Measurements from ENCODE around the gene NLGN4Y.

NLGN4Y gene

DNA sequence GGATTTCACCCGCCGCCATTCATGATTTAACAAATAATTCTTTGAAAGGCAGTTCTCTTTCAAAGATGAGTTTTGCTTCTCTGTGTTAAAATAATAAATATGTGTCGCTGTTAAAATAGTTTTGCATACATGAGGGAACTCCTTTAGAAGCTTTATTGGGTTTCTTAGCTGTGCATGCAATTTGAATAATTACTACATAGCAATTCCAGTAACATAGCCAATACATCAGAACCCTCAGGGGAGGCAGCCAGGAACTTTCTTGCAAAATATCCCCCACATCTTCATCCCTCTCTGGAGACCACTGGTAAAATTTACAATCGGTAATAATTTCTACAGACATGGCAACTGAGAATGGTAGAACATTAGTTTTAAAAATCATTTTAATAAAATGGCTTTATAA, 268.8 kb downstream of the NLGN4Y start:
- H3K36me3 ChIP-seq (ENCODE audit: insufficient read depth, low read length), result no peaks in the 10 kb centered on the region
- no peaks in the 10 kb centered on the region for H3K4me1 ChIP-seq (ENCODE audit: control insufficient read depth, insufficient read depth, low read length, unreplicated experiment)
- H3K4me3 ChIP-seq (ENCODE audit: low read depth, low read length), result no peak overlapping the region
- no peak overlapping the region for H2AFZ ChIP-seq (ENCODE audit: low read length, unreplicated experiment)
- H3K27ac ChIP-seq (ENCODE audit: low read depth, low read length), result no peak overlapping the region
- no peaks in the 10 kb centered on the region for H3K27me3 ChIP-seq (ENCODE audit: insufficient read depth, low read length)
- H3K79me2 ChIP-seq (ENCODE audit: control insufficient read depth, insufficient read depth, low read length, unreplicated experiment), result no peaks in the 10 kb centered on the region

DNA sequence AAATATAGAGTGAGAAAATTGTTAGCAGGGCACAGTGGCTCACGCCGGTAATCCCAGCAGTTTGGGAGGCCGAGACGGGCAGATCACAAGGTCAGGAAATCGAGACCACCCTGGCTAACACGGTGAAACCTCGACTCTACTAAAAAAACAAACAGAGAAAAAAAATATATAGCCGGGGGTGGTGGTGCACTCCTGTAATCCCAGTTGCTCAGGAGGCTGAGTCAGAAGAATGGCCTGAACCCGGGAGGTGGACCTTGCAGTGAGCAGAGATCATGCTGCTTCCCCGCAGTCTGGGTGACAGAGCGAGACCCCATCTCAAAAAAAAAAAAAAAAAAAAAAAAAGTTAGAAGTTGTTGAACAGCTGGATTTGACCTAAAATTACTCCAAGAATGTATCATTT, 269.3 kb downstream of the NLGN4Y start:
- no peak overlapping the region for H3K4me3 ChIP-seq (ENCODE audit: low read depth, low read length)
- no peaks in the 10 kb centered on the region for H3K4me1 ChIP-seq (ENCODE audit: control insufficient read depth, insufficient read depth, low read length, unreplicated experiment)
- H2AFZ ChIP-seq (ENCODE audit: low read length, unreplicated experiment), result no peak overlapping the region
- no peaks in the 10 kb centered on the region for H3K79me2 ChIP-seq (ENCODE audit: control insufficient read depth, insufficient read depth, low read length, unreplicated experiment)
- no peaks in the 10 kb centered on the region for H3K36me3 ChIP-seq (ENCODE audit: insufficient read depth, low read length)
- H3K27me3 ChIP-seq (ENCODE audit: insufficient read depth, low read length), result no peaks in the 10 kb centered on the region
- H3K27ac ChIP-seq (ENCODE audit: low read depth, low read length), result no peak overlapping the region

- no peaks in the 10 kb centered on the region for H3K79me2 ChIP-seq (ENCODE audit: control insufficient read depth, insufficient read depth, low read length, unreplicated experiment)
- no peaks in the 10 kb centered on the region for H3K27me3 ChIP-seq (ENCODE audit: insufficient read depth, low read length)
- no peak overlapping the region for H2AFZ ChIP-seq (ENCODE audit: low read length, unreplicated experiment)
- peak overlapping the region; percentile 55 for H3K27ac ChIP-seq (ENCODE audit: low read depth, low read length)
- H3K36me3 ChIP-seq (ENCODE audit: insufficient read depth, low read length), result no peaks in the 10 kb centered on the region
- H3K4me3 ChIP-seq (ENCODE audit: low read depth, low read length), result no peak overlapping the region
- H3K4me1 ChIP-seq (ENCODE audit: control insufficient read depth, insufficient read depth, low read length, unreplicated experiment), result no peaks in the 10 kb centered on the region
These were observed 273.7 kb downstream of the NLGN4Y start for GRCh38 chrY:14798010-14798409.

DNA sequence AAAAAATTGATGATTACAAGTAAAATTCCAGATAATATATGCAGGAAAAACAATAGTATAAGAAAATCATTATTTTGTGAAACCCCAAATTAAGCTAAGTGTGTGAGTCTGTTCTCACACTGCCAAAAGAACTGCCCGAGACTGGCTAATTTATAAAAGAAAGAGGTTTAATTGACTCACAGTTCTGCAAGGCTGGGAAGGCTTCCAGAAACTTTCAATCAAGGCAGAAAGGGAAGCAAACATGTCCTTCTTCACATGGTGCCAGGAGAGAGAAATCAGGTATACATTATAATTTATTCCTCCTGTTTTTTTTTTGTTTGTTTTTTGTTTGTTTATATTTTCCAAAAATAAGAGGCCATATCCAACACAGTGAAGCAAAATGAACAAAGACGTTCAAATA, 276.8 kb downstream of the NLGN4Y start:
- Histone ChIP-seq H3K4me1 (ENCODE audit: control insufficient read depth, insufficient read depth, low read length, unreplicated experiment) (no peaks in the 10 kb centered on the region), H3K27me3 (ENCODE audit: insufficient read depth, low read length) (no peaks in the 10 kb centered on the region), H3K4me3 (ENCODE audit: low read depth, low read length) (no peak overlapping the region), H2AFZ (ENCODE audit: low read length, unreplicated experiment) (no peak overlapping the region), H3K36me3 (ENCODE audit: insufficient read depth, low read length) (no peaks in the 10 kb centered on the region), H3K27ac (ENCODE audit: low read depth, low read length) (no peak overlapping the region), H3K79me2 (ENCODE audit: control insufficient read depth, insufficient read depth, low read length, unreplicated experiment) (no peaks in the 10 kb centered on the region)

- Histone ChIP-seq H3K27me3 (ENCODE audit: insufficient read depth, low read length) (no peaks in the 10 kb centered on the region), H3K4me3 (ENCODE audit: low read depth, low read length) (no peak overlapping the region), H3K4me1 (ENCODE audit: control insufficient read depth, insufficient read depth, low read length, unreplicated experiment) (no peaks in the 10 kb centered on the region), H3K79me2 (ENCODE audit: control insufficient read depth, insufficient read depth, low read length, unreplicated experiment) (no peaks in the 10 kb centered on the region), H2AFZ (ENCODE audit: low read length, unreplicated experiment) (no peak overlapping the region), H3K36me3 (ENCODE audit: insufficient read depth, low read length) (no peaks in the 10 kb centered on the region), H3K27ac (ENCODE audit: low read depth, low read length) (no peak overlapping the region)
These were observed 277.8 kb downstream of the NLGN4Y start for GRCh38 chrY:14802125-14802524.

GRCh38 chrY:14804041-14804440, 279.7 kb downstream of the NLGN4Y start:
- Histone ChIP-seq H2AFZ (ENCODE audit: low read length, unreplicated experiment) (no peak overlapping the region), H3K27ac (ENCODE audit: low read depth, low read length) (peak overlapping the region; percentile 70)

GRCh38 chrY:14818452-14818851, 294.1 kb downstream of the NLGN4Y start:
- H3K79me2 ChIP-seq (ENCODE audit: control insufficient read depth, insufficient read depth, low read length, unreplicated experiment), result no peaks in the 10 kb centered on the region
- H2AFZ ChIP-seq (ENCODE audit: low read length, unreplicated experiment), result no peak overlapping the region
- H3K4me1 ChIP-seq (ENCODE audit: control insufficient read depth, insufficient read depth, low read length, unreplicated experiment), result no peaks in the 10 kb centered on the region
- H3K4me3 ChIP-seq (ENCODE audit: low read depth, low read length), result no peak overlapping the region
- H3K27ac ChIP-seq (ENCODE audit: low read depth, low read length), result no peak overlapping the region
- H3K36me3 ChIP-seq (ENCODE audit: insufficient read depth, low read length), result no peaks in the 10 kb centered on the region
- H3K27me3 ChIP-seq (ENCODE audit: insufficient read depth, low read length), result no peaks in the 10 kb centered on the region

More at GRCh38 chrY:14804041-14804440, 279.7 kb downstream of the NLGN4Y start:
- H3K79me2 ChIP-seq (ENCODE audit: control insufficient read depth, insufficient read depth, low read length, unreplicated experiment), result no peaks in the 10 kb centered on the region
- no peaks in the 10 kb centered on the region for H3K36me3 ChIP-seq (ENCODE audit: insufficient read depth, low read length)
- H3K27me3 ChIP-seq (ENCODE audit: insufficient read depth, low read length), result no peaks in the 10 kb centered on the region
- H3K4me1 ChIP-seq (ENCODE audit: control insufficient read depth, insufficient read depth, low read length, unreplicated experiment), result no peaks in the 10 kb centered on the region
- no peak overlapping the region for H3K4me3 ChIP-seq (ENCODE audit: low read depth, low read length)

DNA sequence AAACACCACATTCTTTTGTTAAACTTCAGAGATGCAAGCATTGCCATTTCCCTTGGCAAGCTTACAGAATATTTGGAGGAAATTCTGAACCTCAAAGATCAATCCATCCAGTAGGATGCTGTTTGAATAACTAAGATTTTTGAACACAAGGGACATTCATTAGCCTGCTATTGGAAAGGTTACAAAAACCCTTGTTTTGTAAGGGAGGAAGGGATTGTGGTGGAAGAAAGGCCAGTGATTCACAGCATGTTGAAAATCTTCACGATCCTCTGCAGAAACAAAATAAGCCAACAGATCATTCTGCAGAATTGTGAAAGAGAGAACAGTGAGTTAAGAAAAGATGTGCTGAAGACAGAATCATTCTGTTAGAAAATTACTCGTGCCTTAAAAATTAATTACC, 297.9 kb downstream of the NLGN4Y start:
- Histone ChIP-seq H3K36me3 (ENCODE audit: insufficient read depth, low read length) (no peaks in the 10 kb centered on the region), H3K4me1 (ENCODE audit: control insufficient read depth, insufficient read depth, low read length, unreplicated experiment) (no peaks in the 10 kb centered on the region), H3K27ac (ENCODE audit: low read depth, low read length) (no peak overlapping the region), H3K27me3 (ENCODE audit: insufficient read depth, low read length) (no peaks in the 10 kb centered on the region), H2AFZ (ENCODE audit: low read length, unreplicated experiment) (no peak overlapping the region), H3K4me3 (ENCODE audit: low read depth, low read length) (no peak overlapping the region), H3K79me2 (ENCODE audit: control insufficient read depth, insufficient read depth, low read length, unreplicated experiment) (no peaks in the 10 kb centered on the region)

DNA sequence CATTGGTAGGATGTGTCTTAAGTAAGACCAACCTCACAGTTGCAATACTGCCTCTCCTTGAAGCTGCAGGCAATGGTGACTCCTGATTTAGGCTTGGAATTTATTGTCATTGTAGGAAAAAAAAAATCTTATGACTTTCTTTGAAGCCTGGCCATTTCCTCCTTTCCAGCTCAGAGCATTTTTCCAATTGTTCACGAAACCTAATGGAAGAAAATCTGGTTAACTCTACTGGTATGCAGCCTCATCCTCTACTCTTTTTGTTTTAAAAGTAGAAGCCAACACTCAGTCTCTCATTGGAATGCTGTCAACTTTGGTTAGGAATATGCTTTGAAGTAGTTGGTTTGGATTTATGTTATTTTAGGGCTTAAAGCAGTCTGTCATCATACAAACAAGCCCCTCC, 298.6 kb downstream of the NLGN4Y start:
- Histone ChIP-seq H2AFZ (ENCODE audit: low read length, unreplicated experiment) (no peak overlapping the region), H3K4me3 (ENCODE audit: low read depth, low read length) (no peak overlapping the region), H3K27ac (ENCODE audit: low read depth, low read length) (no peak overlapping the region), H3K4me1 (ENCODE audit: control insufficient read depth, insufficient read depth, low read length, unreplicated experiment) (no peaks in the 10 kb centered on the region), H3K36me3 (ENCODE audit: insufficient read depth, low read length) (no peaks in the 10 kb centered on the region), H3K79me2 (ENCODE audit: control insufficient read depth, insufficient read depth, low read length, unreplicated experiment) (no peaks in the 10 kb centered on the region), H3K27me3 (ENCODE audit: insufficient read depth, low read length) (no peaks in the 10 kb centered on the region)

DNA sequence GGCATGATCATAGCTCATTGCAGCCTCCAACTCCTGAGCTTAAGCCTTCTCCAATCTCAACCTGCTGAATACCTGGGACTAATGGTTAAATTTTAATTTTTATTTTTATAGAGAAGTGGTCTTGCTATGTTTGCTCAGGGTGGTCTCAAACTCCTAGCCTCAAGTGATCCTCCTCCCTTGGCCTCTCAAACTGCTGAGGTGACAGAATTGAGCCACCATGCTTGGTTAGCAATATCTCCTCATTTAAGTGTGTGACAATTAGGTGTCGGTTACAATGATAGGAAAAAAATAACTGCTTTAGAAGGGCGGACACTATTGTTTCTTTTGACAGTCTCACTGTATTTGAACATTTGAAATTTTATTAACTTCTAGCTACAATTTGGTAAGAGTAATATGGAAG, 300.3 kb downstream of the NLGN4Y start:
- peaks cover 4% of the 10 kb centered on the region for H3K4me1 ChIP-seq (ENCODE audit: control insufficient read depth, insufficient read depth, low read length, unreplicated experiment)

GRCh38 chrY:14825728-14826127, 301.4 kb downstream of the NLGN4Y start:
- no peak overlapping the region for H3K27ac ChIP-seq (ENCODE audit: low read depth, low read length)
- peaks cover 4% of the 10 kb centered on the region for H3K4me1 ChIP-seq (ENCODE audit: control insufficient read depth, insufficient read depth, low read length, unreplicated experiment)
- H3K36me3 ChIP-seq (ENCODE audit: insufficient read depth, low read length), result no peaks in the 10 kb centered on the region
- H3K4me3 ChIP-seq (ENCODE audit: low read depth, low read length), result no peak overlapping the region
- H2AFZ ChIP-seq (ENCODE audit: low read length, unreplicated experiment), result no peak overlapping the region
- H3K79me2 ChIP-seq (ENCODE audit: control insufficient read depth, insufficient read depth, low read length, unreplicated experiment), result no peaks in the 10 kb centered on the region
- no peaks in the 10 kb centered on the region for H3K27me3 ChIP-seq (ENCODE audit: insufficient read depth, low read length)

More for the DNA sequence above, 300.3 kb downstream of the NLGN4Y start:
- Histone ChIP-seq H3K4me3 (ENCODE audit: low read depth, low read length) (no peak overlapping the region), H2AFZ (ENCODE audit: low read length, unreplicated experiment) (no peak overlapping the region), H3K27me3 (ENCODE audit: insufficient read depth, low read length) (no peaks in the 10 kb centered on the region), H3K36me3 (ENCODE audit: insufficient read depth, low read length) (no peaks in the 10 kb centered on the region), H3K79me2 (ENCODE audit: control insufficient read depth, insufficient read depth, low read length, unreplicated experiment) (no peaks in the 10 kb centered on the region), H3K27ac (ENCODE audit: low read depth, low read length) (no peak overlapping the region)
